CD8-positive, alpha-beta memory T cell (primary cell): ENCODE measurements around the gene CTNNA3. TPM values are rescaled to one million over a fixed set of nuclear protein-coding genes. Genes with fewer than 3 reads are reported as not detected.
"Not testable (repeated sequence)": the region's sequence is repeated elsewhere in the genome, so short reads cannot be mapped to it uniquely, and the experiment has no call there.

Experiments used
- CTCF ChIA-PET: fragments of 350-600 bp; sonication (Branson Sonifier 250); formaldehyde crosslinking; loops from one replicate; lab custom pipeline; 2021; ENCODE audit warnings: antibody characterized with exemption; lab: Charles Lee
- POLR2A ChIA-PET: fragments of 350-600 bp; sonication (Branson Sonifier 250); formaldehyde crosslinking; loops from one replicate; lab custom pipeline; 2021; ENCODE audit warnings: antibody characterized with exemption; lab: Charles Lee
- DNase-seq, 5 donors: peaks; one replicate each; pipeline versions ENCODE4 v3.0.0 to v3.0.0-alpha.2; 2020 to 2022; ENCODE audit warnings: mixed read lengths in 1 of 5
- H3K27ac ChIP-seq: one replicate; pipeline ENCODE4 v1.7.0; 2013; ENCODE audit warnings: low read depth, mild to moderate bottlenecking, low read length, moderate library complexity
- H3K27me3 ChIP-seq: 2 replicates; pipeline ENCODE4 v1.7.0; 2013; ENCODE audit warnings: low read length, mild to moderate bottlenecking; ENCODE audit not compliant: insufficient read depth, poor library complexity, severe bottlenecking
- H3K36me3 ChIP-seq: 2 replicates; pipeline ENCODE4 v1.7.0; 2013; ENCODE audit warnings: mild to moderate bottlenecking, low read length, moderate library complexity; ENCODE audit not compliant: insufficient read depth
- H3K4me1 ChIP-seq: 2 replicates; pipeline ENCODE4 v1.7.0; 2013; ENCODE audit warnings: mild to moderate bottlenecking, low read length, moderate library complexity; ENCODE audit not compliant: insufficient read depth
- H3K4me3 ChIP-seq: 2 replicates; pipeline ENCODE4 v1.7.0; 2013; ENCODE audit warnings: mild to moderate bottlenecking, low read length
- H3K9me3 ChIP-seq: 2 replicates; pipeline ENCODE4 v1.7.0; 2013; ENCODE audit warnings: mild to moderate bottlenecking, low read length
- H3K27ac Mint-ChIP-seq, 8 donors: one replicate each; pipeline ENCODE4 v1.8.0; 2020 to 2021; ENCODE audit warnings: mixed read lengths in 8 of 8, mild to moderate bottlenecking in 6 of 8, inconsistent platforms in 3 of 8, moderate library complexity in 3 of 8
- H3K27me3 Mint-ChIP-seq, 2 donors: one replicate each; pipeline ENCODE4 v1.8.0; 2020 to 2021; ENCODE audit warnings: mixed read lengths in 2 of 2, mild to moderate bottlenecking in 1 of 2, moderate library complexity in 1 of 2
- H3K36me3 Mint-ChIP-seq, 3 donors: one replicate each; pipeline ENCODE4 v1.8.0; 2020 to 2021; ENCODE audit warnings: mixed read lengths in 3 of 3, inconsistent platforms in 1 of 3, mild to moderate bottlenecking in 1 of 3
- H3K4me1 Mint-ChIP-seq, 3 donors: one replicate each; pipeline ENCODE4 v1.8.0; 2020 to 2021; ENCODE audit warnings: mixed read lengths in 3 of 3, inconsistent platforms in 1 of 3, mild to moderate bottlenecking in 1 of 3
- H3K4me3 Mint-ChIP-seq, 7 donors: one replicate each; pipeline ENCODE4 v1.8.0; 2020 to 2021; ENCODE audit warnings: mixed read lengths in 7 of 7, mild to moderate bottlenecking in 6 of 7, moderate library complexity in 4 of 7, inconsistent platforms in 2 of 7
- H3K9me3 Mint-ChIP-seq, 5 donors: one replicate each; pipeline ENCODE4 v1.8.0; 2020 to 2022; ENCODE audit warnings: mixed read lengths in 5 of 5, mild to moderate bottlenecking in 3 of 5, moderate library complexity in 2 of 5, inconsistent platforms in 1 of 5
- polyA plus RNA-seq: library from polyadenylated mRNA; unstranded; fragments of 300-500 nt; fragmentation: Illumina TruSeq; gene quantifications from one replicate; pipeline ENCODE4 v1.2.3, GENCODE V29; 2021
- total RNA-seq, 2 experiments: library from RNA; stranded (reverse); gene quantifications; one replicate each; pipeline ENCODE4 v1.2.3, GENCODE V29; 2021

Gene CTNNA3
- total and polyA plus RNA-seq, 3 experiments from 2014 or later: 0.92 TPM; not detected in 2

DNA sequence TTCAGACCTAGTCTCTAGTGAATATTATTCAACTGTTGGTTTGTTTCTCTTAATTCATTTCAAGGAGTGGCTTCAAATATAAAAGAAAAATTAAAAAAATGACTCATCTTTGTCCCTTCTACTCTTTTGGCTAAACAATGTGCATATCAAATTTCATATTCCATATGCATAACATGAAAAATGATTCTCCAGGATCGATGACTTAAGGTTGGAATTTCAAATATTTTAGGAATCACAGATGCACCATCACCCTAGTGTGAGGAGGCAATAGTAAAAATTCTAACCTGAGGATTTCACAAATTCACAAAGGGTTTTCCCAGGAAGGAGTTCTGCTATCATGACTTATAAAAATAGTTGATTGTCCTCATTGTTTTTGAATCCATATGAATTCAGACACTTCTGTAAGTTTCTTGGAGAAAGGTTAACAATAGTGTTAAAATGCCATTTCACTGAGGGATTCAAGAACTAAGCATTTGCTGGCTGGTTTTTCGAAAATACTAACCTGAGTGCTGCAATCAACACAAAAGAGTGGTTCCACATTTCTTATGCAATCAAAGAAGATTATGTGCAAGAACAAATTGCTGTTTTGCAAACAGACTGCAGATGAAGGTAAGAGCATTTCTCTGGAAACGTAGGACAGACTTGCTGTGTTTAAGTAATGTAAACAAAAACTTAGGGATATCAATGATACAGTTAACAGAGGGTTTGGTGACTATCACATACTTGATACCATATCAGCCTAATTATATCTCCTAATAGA lies 1317.7 kb downstream of the CTNNA3 start:
- Histone ChIP-seq H3K36me3 (no peaks in the 10 kb centered on the region), H3K4me1 (no peaks in the 10 kb centered on the region), H3K4me3 (no peak overlapping the region), H3K9me3 (no peaks in the 10 kb centered on the region), H3K27ac (no peak overlapping the region), H3K27me3 (no peaks in the 10 kb centered on the region)
- Mint-ChIP-seq H3K27me3 (no peaks in the 10 kb centered on the region), H3K9me3 (peaks cover 10 to 23% (median 13%) of the 10 kb centered on the region in 5 donors), H3K27ac (no peak overlapping the region), H3K36me3 (no peaks in the 10 kb centered on the region), H3K4me3 (no peak overlapping the region), H3K4me1 (no peaks in the 10 kb centered on the region)
- ChIA-PET CTCF (no interaction called here), POLR2A (no interaction called here)
- DNase-seq: no peak

DNA sequence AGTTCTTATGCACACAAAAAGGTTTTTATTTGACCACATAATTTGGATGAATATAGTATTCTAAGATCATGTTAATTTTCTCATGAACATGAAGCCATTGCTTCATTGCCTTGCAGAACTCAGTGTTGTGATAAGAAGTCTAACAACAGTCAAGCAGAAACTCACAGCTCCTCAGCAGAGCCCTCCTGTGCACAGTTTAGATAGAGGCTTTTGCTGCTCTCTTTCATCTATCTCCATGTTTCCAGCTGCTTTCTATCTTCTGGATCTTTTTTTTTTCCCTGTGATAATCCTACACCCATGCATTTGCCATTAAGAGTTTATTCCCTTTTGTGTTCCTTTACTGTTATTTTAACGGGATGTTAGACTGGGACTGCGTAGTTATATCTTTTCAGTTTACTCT lies 1327.8 kb downstream of the CTNNA3 start:
- H3K9me3 Mint-ChIP-seq: peaks cover 2 to 20% (median 3%) of the 10 kb centered on the region in 5 donors
- no peaks in the 10 kb centered on the region for H3K4me1 Mint-ChIP-seq
- Histone ChIP-seq H3K4me1 (no peaks in the 10 kb centered on the region), H3K36me3 (no peaks in the 10 kb centered on the region), H3K27me3 (no peaks in the 10 kb centered on the region), H3K27ac (no peak overlapping the region), H3K9me3 (no peaks in the 10 kb centered on the region), H3K4me3 (no peak overlapping the region)
- no peaks in the 10 kb centered on the region for H3K27me3 Mint-ChIP-seq
- no peak overlapping the region for H3K27ac Mint-ChIP-seq
- ChIA-PET CTCF (no interaction called here), POLR2A (no interaction called here)
- no peak for DNase-seq
- no peaks in the 10 kb centered on the region for H3K36me3 Mint-ChIP-seq
- no peak overlapping the region for H3K4me3 Mint-ChIP-seq

DNA sequence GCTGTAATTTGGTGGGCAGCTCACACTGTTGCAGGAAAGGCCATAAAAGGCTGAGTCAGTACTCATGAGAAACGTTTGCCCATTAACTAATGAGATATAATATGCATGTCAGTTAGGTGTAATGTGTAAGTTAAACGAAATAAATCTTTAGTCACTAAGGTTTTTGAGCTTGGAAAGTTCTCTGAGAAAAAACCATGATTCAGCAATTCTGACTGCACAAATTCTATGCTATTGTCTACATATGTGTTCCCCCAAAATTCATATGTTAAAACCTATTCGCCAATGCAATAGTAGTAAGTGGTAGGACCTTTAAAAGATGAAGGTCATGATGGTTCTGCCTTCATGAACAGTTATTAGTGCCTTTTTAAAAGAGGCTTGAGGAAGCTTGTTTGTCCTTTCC lies 1329.8 kb downstream of the CTNNA3 start:
- Histone ChIP-seq H3K27ac (no peak overlapping the region), H3K36me3 (no peaks in the 10 kb centered on the region), H3K4me3 (no peak overlapping the region), H3K4me1 (no peaks in the 10 kb centered on the region), H3K9me3 (no peaks in the 10 kb centered on the region), H3K27me3 (no peaks in the 10 kb centered on the region)
- H3K27me3 Mint-ChIP-seq: no peaks in the 10 kb centered on the region
- ChIA-PET CTCF (no interaction called here), POLR2A (no interaction called here)
- H3K27ac Mint-ChIP-seq: no peak overlapping the region
- H3K9me3 Mint-ChIP-seq: peaks cover 0 to 23% (median 7%) of the 10 kb centered on the region in 5 donors
- no peaks in the 10 kb centered on the region for H3K36me3 Mint-ChIP-seq
- no peaks in the 10 kb centered on the region for H3K4me1 Mint-ChIP-seq
- no peak for DNase-seq
- H3K4me3 Mint-ChIP-seq: no peak overlapping the region

DNA sequence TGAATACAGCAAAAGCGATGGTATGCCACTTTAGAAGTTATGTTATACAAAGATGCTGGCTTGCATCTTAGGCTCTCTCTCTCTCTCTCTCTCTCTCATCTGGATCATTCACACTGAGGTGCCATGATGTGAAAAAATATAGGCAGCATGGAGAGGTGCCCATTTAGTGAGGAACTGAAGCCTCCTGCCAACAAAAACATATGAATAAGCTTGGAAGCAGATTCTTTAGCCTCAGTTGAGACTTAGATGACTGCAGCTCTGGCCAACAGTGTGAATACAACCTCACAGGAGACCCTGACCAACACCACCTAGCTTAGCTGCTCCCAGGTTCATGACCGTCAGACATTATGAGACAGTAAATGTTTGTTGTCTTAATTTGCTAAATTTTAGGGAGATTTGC lies 1330.3 kb downstream of the CTNNA3 start:
- H3K36me3 Mint-ChIP-seq: no peaks in the 10 kb centered on the region
- no peaks in the 10 kb centered on the region for H3K9me3 ChIP-seq
- no peak overlapping the region for H3K27ac ChIP-seq
- DNase-seq: no peak
- H3K4me3 ChIP-seq: no peak overlapping the region
- H3K36me3 ChIP-seq: no peaks in the 10 kb centered on the region
- no peaks in the 10 kb centered on the region for H3K4me1 ChIP-seq
- no peaks in the 10 kb centered on the region for H3K27me3 Mint-ChIP-seq
- H3K27me3 ChIP-seq: no peaks in the 10 kb centered on the region
- POLR2A ChIA-PET: no interaction called here
- no peak overlapping the region for H3K27ac Mint-ChIP-seq
- no peaks in the 10 kb centered on the region for H3K4me1 Mint-ChIP-seq
- peaks cover 0 to 23% (median 7%) of the 10 kb centered on the region in 5 donors for H3K9me3 Mint-ChIP-seq
- H3K4me3 Mint-ChIP-seq: no peak overlapping the region
- CTCF ChIA-PET: no interaction called here

DNA sequence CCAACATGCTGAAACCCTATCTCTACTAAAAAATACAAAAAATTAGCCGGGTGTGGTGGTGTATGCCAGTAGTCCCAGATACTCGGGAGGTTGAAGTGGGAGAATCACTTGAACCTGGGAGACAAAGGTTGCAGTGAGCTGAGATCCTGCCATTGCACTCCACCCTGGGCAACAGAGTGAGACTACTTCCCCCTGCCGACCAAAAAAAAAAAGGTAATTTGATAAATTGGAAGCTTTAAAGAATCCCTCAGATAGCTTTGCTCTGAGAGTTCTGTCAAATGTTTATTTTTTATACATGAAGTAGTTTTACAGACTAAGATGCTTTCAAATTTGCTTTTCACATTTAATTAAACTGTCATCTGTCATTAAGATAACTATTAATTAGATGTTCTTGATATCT lies 1333.5 kb downstream of the CTNNA3 start:
- Histone ChIP-seq H3K4me3 (no peak overlapping the region), H3K9me3 (no peaks in the 10 kb centered on the region), H3K27ac (no peak overlapping the region), H3K36me3 (no peaks in the 10 kb centered on the region), H3K27me3 (no peaks in the 10 kb centered on the region), H3K4me1 (no peaks in the 10 kb centered on the region)
- CTCF ChIA-PET: no interaction called here
- H3K36me3 Mint-ChIP-seq: no peaks in the 10 kb centered on the region
- no peaks in the 10 kb centered on the region for H3K4me1 Mint-ChIP-seq
- POLR2A ChIA-PET: no interaction called here
- H3K9me3 Mint-ChIP-seq: peaks cover 2 to 20% (median 11%) of the 10 kb centered on the region in 5 donors
- H3K27ac Mint-ChIP-seq: no peak overlapping the region
- H3K27me3 Mint-ChIP-seq: no peaks in the 10 kb centered on the region
- no peak for DNase-seq
- H3K4me3 Mint-ChIP-seq: no peak overlapping the region

DNA sequence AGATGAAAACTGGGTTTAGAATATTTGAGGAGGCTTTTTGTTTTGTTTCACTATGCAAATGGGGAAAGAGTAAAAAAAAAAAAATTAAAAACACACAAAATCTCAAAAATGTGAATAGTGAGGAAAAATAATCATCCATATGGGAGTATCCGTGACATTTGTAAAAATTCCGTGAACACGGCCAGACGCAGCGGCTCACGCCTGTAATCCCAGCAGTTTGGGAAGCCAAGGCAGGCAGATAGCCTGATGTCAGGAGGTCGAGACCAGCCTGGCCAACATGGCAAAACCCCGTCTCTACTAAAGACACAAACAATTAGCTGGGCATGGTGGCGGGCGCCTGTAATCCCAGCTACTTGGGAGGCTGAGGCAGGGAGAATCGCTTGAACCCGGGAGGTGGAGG lies 1342.2 kb downstream of the CTNNA3 start:
- DNase-seq, H3K27me3 ChIP-seq, H3K36me3 ChIP-seq, H3K27me3 Mint-ChIP-seq, H3K4me1 Mint-ChIP-seq, CTCF ChIA-PET, H3K9me3 Mint-ChIP-seq, H3K27ac Mint-ChIP-seq, H3K27ac ChIP-seq, POLR2A ChIA-PET, H3K4me3 ChIP-seq, H3K9me3 ChIP-seq, H3K4me3 Mint-ChIP-seq, H3K4me1 ChIP-seq, H3K36me3 Mint-ChIP-seq: not testable (repeated sequence)

DNA sequence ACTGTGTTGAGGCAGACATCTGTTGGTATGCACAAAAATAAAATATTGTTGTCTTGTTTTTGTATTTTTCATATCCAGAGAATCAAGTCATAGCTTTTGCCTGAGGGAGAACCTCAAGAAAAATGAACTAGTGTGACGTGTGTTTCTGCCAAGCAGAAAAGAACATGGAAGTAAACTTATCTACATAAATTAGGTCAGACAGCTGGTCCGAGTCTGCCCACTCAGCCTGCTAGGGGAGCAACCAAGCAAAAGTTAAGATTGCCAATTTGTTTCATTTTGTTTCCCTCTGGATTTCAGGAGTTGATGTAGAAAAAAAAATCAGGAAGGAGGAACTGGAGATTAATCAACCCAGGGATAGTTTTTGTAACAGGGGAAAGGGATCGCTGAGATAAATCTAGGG lies 1342.6 kb downstream of the CTNNA3 start:
- POLR2A ChIA-PET: no interaction called here
- DNase-seq: no peak
- H3K4me3 Mint-ChIP-seq: no peak overlapping the region
- Histone ChIP-seq H3K9me3 (no peaks in the 10 kb centered on the region), H3K4me3 (no peak overlapping the region), H3K27ac (no peak overlapping the region), H3K36me3 (no peaks in the 10 kb centered on the region), H3K4me1 (no peaks in the 10 kb centered on the region), H3K27me3 (no peaks in the 10 kb centered on the region)
- H3K36me3 Mint-ChIP-seq: no peaks in the 10 kb centered on the region
- H3K9me3 Mint-ChIP-seq: peaks cover 3 to 8% (median 5%) of the 10 kb centered on the region in 5 donors
- H3K27ac Mint-ChIP-seq: no peak overlapping the region
- H3K4me1 Mint-ChIP-seq: no peaks in the 10 kb centered on the region
- H3K27me3 Mint-ChIP-seq: no peaks in the 10 kb centered on the region
- CTCF ChIA-PET: no interaction called here

DNA sequence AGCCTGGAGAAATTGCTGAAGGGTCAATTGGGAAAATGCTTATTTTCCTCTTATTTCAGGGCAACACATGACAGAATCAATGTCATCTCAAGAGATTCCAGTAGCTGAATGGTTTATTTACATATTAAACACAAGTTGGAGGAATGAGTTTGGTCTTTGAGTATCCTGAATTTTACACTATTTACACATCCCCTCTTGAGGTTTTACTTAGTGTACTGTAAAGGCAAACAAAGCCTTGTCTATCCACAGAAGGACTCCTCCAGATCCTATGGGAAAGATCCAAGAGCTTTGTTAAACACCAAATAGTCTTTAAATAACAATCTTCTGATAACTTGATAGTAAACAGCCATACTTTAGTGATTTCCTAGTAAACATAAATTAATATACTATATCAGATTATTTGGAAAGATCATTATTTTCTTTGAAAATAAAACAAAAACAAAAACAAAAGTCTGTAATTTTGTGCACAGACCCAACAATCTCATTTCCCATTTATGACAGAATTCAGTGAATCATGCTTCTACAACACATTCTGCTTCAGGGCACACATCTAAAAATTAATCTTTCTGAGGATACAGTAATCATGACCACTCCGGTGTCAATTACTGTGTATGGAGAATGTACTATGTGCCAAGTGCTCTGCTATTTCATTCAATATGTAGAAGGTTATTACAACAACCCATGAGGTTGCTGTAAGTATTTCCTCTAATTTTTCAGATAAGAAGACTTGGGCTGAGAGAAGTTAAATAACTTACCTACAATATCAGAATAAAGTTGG lies 1345.2 kb downstream of the CTNNA3 start:
- no peaks in the 10 kb centered on the region for H3K36me3 Mint-ChIP-seq
- no peak for DNase-seq
- H3K27ac ChIP-seq: no peak overlapping the region
- peaks cover 0 to 17% (median 3%) of the 10 kb centered on the region in 5 donors for H3K9me3 Mint-ChIP-seq
- H3K36me3 ChIP-seq: no peaks in the 10 kb centered on the region
- H3K9me3 ChIP-seq: no peaks in the 10 kb centered on the region
- H3K4me1 ChIP-seq: no peaks in the 10 kb centered on the region
- no peaks in the 10 kb centered on the region for H3K4me1 Mint-ChIP-seq
- no peak overlapping the region for H3K4me3 ChIP-seq
- no peak overlapping the region for H3K27ac Mint-ChIP-seq
- no peaks in the 10 kb centered on the region for H3K27me3 ChIP-seq
- ChIA-PET CTCF (no interaction called here), POLR2A (no interaction called here)
- H3K27me3 Mint-ChIP-seq: no peaks in the 10 kb centered on the region
- no peak overlapping the region for H3K4me3 Mint-ChIP-seq
